Panc1 (cell line): Measurements from ENCODE around the gene ADAMTS6. TPM values are rescaled to one million over a fixed set of nuclear protein-coding genes. Genes with fewer than 3 reads are reported as not detected.
A peak's percentile ranks its signal among the peaks of the same experiment; 100 is the strongest.

Experiments
- ATAC-seq: fragments of 200-7000 bp; cut with Tn5 transposase; 2 replicates; pipeline ENCODE4 v1.9.1; 2020; ENCODE audit warnings: mild to moderate bottlenecking, moderate library complexity
- BruUV-seq: library from RNA; stranded (reverse); fragments of 400-500 nt; replicated peaks from 2 replicates; lab custom pipeline; 2021; lab: Mats Ljungman, UMichigan
- CTCF ChIA-PET: fragments of 300-600 bp; sonication (Branson Sonifier 250); formaldehyde crosslinking; loops from one replicate; lab custom pipeline; 2022; ENCODE audit warnings: antibody characterized with exemption; lab: Charles Lee
- POLR2A ChIA-PET: fragments of 300-600 bp; sonication (Branson Sonifier 250); formaldehyde crosslinking; loops from one replicate; lab custom pipeline; 2022; ENCODE audit warnings: antibody characterized with exemption; lab: Charles Lee
- DNase-seq: peaks from one replicate; pipeline ENCODE4 v3.0.0-alpha.2; 2010; ENCODE audit warnings: low read depth, low spot score
- H3K27ac ChIP-seq: 2 replicates; pipeline ENCODE4 v1.5.1; 2011; ENCODE audit warnings: mild to moderate bottlenecking, low read length, inconsistent platforms
- H3K27me3 ChIP-seq: fragments of 200-500 bp; sonication (Bioruptor generic); 2 replicates; pipeline ENCODE4 v1.6.0; 2014; ENCODE audit warnings: low read length, inconsistent platforms; ENCODE audit not compliant: control insufficient read depth, insufficient read depth
- H3K36me3 ChIP-seq: fragments of 200-500 bp; sonication (Bioruptor generic); 2 replicates; pipeline ENCODE4 v1.5.1; 2014; ENCODE audit warnings: inconsistent platforms, mild to moderate bottlenecking, low read length, moderate library complexity; ENCODE audit not compliant: control insufficient read depth, insufficient read depth
- H3K4me1 ChIP-seq: 2 replicates; pipeline ENCODE4 v1.5.1; 2011; ENCODE audit warnings: inconsistent platforms, mild to moderate bottlenecking, low read length, moderate library complexity; ENCODE audit not compliant: control insufficient read depth, insufficient read depth
- H3K4me3 ChIP-seq, 2 experiments: 2 replicates each; pipeline ENCODE4 v1.5.1; 2011 to 2012; ENCODE audit warnings: low read depth in 2 of 2, low read length in 2 of 2, mild to moderate bottlenecking in 2 of 2, inconsistent platforms in 1 of 2, moderate library complexity in 1 of 2
- H3K9me3 ChIP-seq: fragments of 200-500 bp; sonication (Bioruptor generic); 2 replicates; pipeline ENCODE4 v1.5.1; 2014; ENCODE audit warnings: low read depth, mild to moderate bottlenecking, inconsistent platforms, low read length, moderate library complexity; ENCODE audit not compliant: control insufficient read depth, insufficient read depth
- CTCF ChIP-seq: fragments of 450-650 bp; IDR thresholded peaks from 2 replicates; pipeline ENCODE4 v1.5.1; 2017; ENCODE audit warnings: mild to moderate bottlenecking
- POLR2AphosphoS5 ChIP-seq: IDR thresholded peaks from 2 replicates; pipeline ENCODE4 v1.6.1; 2012; ENCODE audit warnings: mild to moderate bottlenecking, low read depth, low read length, moderate library complexity
- REST ChIP-seq, 2 experiments: IDR thresholded peaks; 2 replicates each; pipeline ENCODE4 v1.6.1; 2011 to 2012; ENCODE audit warnings: low read depth in 2 of 2, control low read depth in 1 of 2, low read length in 1 of 2, mild to moderate bottlenecking in 1 of 2, moderate library complexity in 1 of 2; ENCODE audit not compliant: insufficient read depth in 1 of 2
- SIN3A ChIP-seq: IDR thresholded peaks from 2 replicates; pipeline ENCODE4 v1.6.1; 2012; ENCODE audit warnings: low read depth, mild to moderate bottlenecking, low read length, moderate library complexity, borderline replicate concordance; ENCODE audit not compliant: insufficient read depth
- TCF7L2 ChIP-seq: IDR thresholded peaks from 2 replicates; pipeline ENCODE4 v1.6.1; 2011; ENCODE audit warnings: mild to moderate bottlenecking, low read depth, low read length, inconsistent platforms
- in situ Hi-C: cut with HindIII; loops from 2 replicates; pipeline ENCODE4 v1.10.0; 2016; ENCODE audit warnings: low sequenced_read_pairs, low pct_unique_long_range_greater_than_20kb
- intact Hi-C: fragments of 100-400 bp; cut with micrococcal nuclease; formaldehyde crosslinking; loops from one replicate; pipeline ENCODE4 v1.10.0; 2022; ENCODE audit not compliant: unreplicated experiment
- total RNA-seq: library from RNA; stranded (reverse); gene quantifications from one replicate; pipeline ENCODE4 v1.2.1, GENCODE V29; 2021; ENCODE audit not compliant: unreplicated experiment

The ADAMTS6 gene
- total RNA-seq, 1 experiment from 2014 or later = 0.64 TPM

GRCh38 chr5:65485405-65485804 lies 3.7 kb upstream of the ADAMTS6 start:
- TF ChIP-seq POLR2AphosphoS5 (no peak), SIN3A (no peak), REST (IDR thresholded peaks at IDR 0.05; ENCODE audit: insufficient read depth in 1 of 2, low read depth in 2 of 2, low read length in 1 of 2) (no peak), TCF7L2 (no peak)
- ATAC-seq (no peak), DNase-seq (no peak)
- CTCF ChIA-PET = interaction anchor here (1.3 kb wide), 1 partner anchor 675 kb away, joined by 6 read pairs; no protein-coding TSS in a partner anchor
- Histone ChIP-seq H3K36me3 (no peaks in the 10 kb centered on the region), H3K4me1 (peaks cover 5% of the 10 kb centered on the region), H3K9me3 (no peaks in the 10 kb centered on the region), H3K4me3 (no peak overlapping the region), H3K27ac (no peak overlapping the region), H3K27me3 (peaks cover 5% of the 10 kb centered on the region; the same call in 1 of the 2 replicates)
- no TSS peak for BruUV-seq
- intact Hi-C loops = no loop called here
- POLR2A ChIA-PET = no interaction called here
- in situ Hi-C loops = no loop called here

- Histone ChIP-seq H3K4me1 (peaks cover 9% of the 10 kb centered on the region), H3K27me3 (peaks cover 18% of the 10 kb centered on the region), H3K27ac (no peak overlapping the region), H3K4me3 (peak overlapping the region in 1 of 2 experiments; percentile 58; a peak in 2 of 4 replicates), H3K36me3 (no peaks in the 10 kb centered on the region), H3K9me3 (no peaks in the 10 kb centered on the region)
- in situ Hi-C loops (no loop called here), intact Hi-C loops (loop anchor here (1.0 to 5.0 kb wide), 3 partner anchors 382 to 672 kb away; no protein-coding TSS in a partner anchor)
- ChIA-PET CTCF (interaction anchor here (0.6 to 1.6 kb wide), 7 partner anchors 10 to 673 kb away, joined by 3 to 11 read pairs (median 4); no protein-coding TSS in a partner anchor), POLR2A (no interaction called here)
- DNase-seq (peak; percentile 55), ATAC-seq (peak; percentile 83)
- BruUV-seq = no TSS peak
- TF ChIP-seq POLR2AphosphoS5 (no peak), CTCF (peak; percentile 63; the same call in 1 of the 2 replicates)
Measured at GRCh38 chr5:65483546-65484346, 2.0 kb upstream of the ADAMTS6 start.
